Posterior vena cava (tissue), 2 donors: ENCODE results near the gene IL1A. TPM values are rescaled to one million over a fixed set of nuclear protein-coding genes. Genes with fewer than 3 reads are reported as not detected.
"Not testable (repeated sequence)": the region's sequence is repeated elsewhere in the genome, so short reads cannot be mapped to it uniquely, and the experiment has no call there.

ENCODE experiments used
- DNase-seq: peaks from one replicate; pipeline ENCODE4 v3.0.0-alpha.2; 2020; ENCODE audit warnings: low spot score
- intact Hi-C, 2 donors: fragments of 100-400 bp; cut with DNase I; formaldehyde crosslinking; loops; one replicate each; pipeline versions ENCODE4 v1.14.1 to v1.14.2; 2022 to 2023
- long read RNA-seq, 2 donors: library from polyadenylated mRNA; unstranded; transcript quantifications; one replicate each; pipeline ENCODE4 v2.0.0, GENCODE V29; 2020 to 2021
- total RNA-seq, 2 donors: library from RNA; stranded (reverse); fragmentation: NEBNext Ultra II Directional; extraction: Animal tissue kit (Norgen Biotek cat#: 25700); gene quantifications; one replicate each; pipeline ENCODE4 v1.2.1, GENCODE V29; 2021
- donor health status: DM: yes; HTN: yes; CAD: no.
- donor health status: DM: yes; HTN: yes; CAD: no.

IL1A gene
- not detected for total RNA-seq
- long read RNA-seq, donor 1: 0 reads
- long read RNA-seq, donor 2: 0 reads

GRCh38 chr2:112784199-112785189 is at the start of gene IL1A:
Gene IL1A (minus strand): TSS chr2:112784493. CDS start chr2:112783770, 723 bp downstream.
- no peak for DNase-seq
- intact Hi-C loops: loop anchor here in 1 of 2 donors (1.0 kb wide), 1 partner anchor 28 kb away; no protein-coding TSS in a partner anchor

GRCh38 chr2:112833976-112834375 is 49.7 kb upstream of the IL1A start:
- intact Hi-C loops: no loop called here

GRCh38 chr2:112833639-112833931 is 49.3 kb upstream of the IL1A start:
- DNase-seq, intact Hi-C loops: not testable (repeated sequence)

More at GRCh38 chr2:112833976-112834375, 49.7 kb upstream of the IL1A start:
- DNase-seq: no peak

- intact Hi-C loops: no loop called here
- no peak for DNase-seq
Measured at GRCh38 chr2:112832841-112833638, 48.7 kb upstream of the IL1A start.

GRCh38 chr2:112831946-112832840 is 47.9 kb upstream of the IL1A start:
- intact Hi-C loops: no loop called here
- no peak for DNase-seq

- DNase-seq: no peak
- intact Hi-C loops: no loop called here
Measured at GRCh38 chr2:112831513-112831845, 47.2 kb upstream of the IL1A start.

- intact Hi-C loops: no loop called here
Measured at GRCh38 chr2:112830682-112831512, 46.6 kb upstream of the IL1A start.

GRCh38 chr2:112829961-112830681 is 45.8 kb upstream of the IL1A start:
- DNase-seq: no peak
- intact Hi-C loops: no loop called here

More at GRCh38 chr2:112830682-112831512, 46.6 kb upstream of the IL1A start:
- DNase-seq: no peak

GRCh38 chr2:112829101-112829960 is 45.0 kb upstream of the IL1A start:
- intact Hi-C loops: no loop called here
- DNase-seq: no peak

- DNase-seq: no peak
- intact Hi-C loops: no loop called here
Measured at GRCh38 chr2:112828251-112828691, 44.0 kb upstream of the IL1A start.

- intact Hi-C loops: no loop called here
- DNase-seq: no peak
Measured at GRCh38 chr2:112827604-112828185, 43.4 kb upstream of the IL1A start.

- intact Hi-C loops: no loop called here
- no peak for DNase-seq
Measured at GRCh38 chr2:112827009-112827408, 42.7 kb upstream of the IL1A start.

- DNase-seq: no peak
- intact Hi-C loops: no loop called here
Measured at GRCh38 chr2:112825706-112826105, 41.4 kb upstream of the IL1A start.

- intact Hi-C loops: no loop called here
- DNase-seq: no peak
Measured at GRCh38 chr2:112824694-112825085, 40.4 kb upstream of the IL1A start.

- no peak for DNase-seq
- intact Hi-C loops: no loop called here
Measured at GRCh38 chr2:112821682-112822081, 37.4 kb upstream of the IL1A start.

- DNase-seq: no peak
- intact Hi-C loops: no loop called here
Measured at GRCh38 chr2:112821142-112821541, 36.8 kb upstream of the IL1A start.
